NCI-H510A treated with DMSO at 0.1 percent for 48 hours (cell line): ENCODE data around the gene SYNPO.

ENCODE experiments used
- DNase-seq: peaks from one replicate; lab custom pipeline; 2025; lab: John Stamatoyannopoulos, UW

Gene SYNPO

DNA sequence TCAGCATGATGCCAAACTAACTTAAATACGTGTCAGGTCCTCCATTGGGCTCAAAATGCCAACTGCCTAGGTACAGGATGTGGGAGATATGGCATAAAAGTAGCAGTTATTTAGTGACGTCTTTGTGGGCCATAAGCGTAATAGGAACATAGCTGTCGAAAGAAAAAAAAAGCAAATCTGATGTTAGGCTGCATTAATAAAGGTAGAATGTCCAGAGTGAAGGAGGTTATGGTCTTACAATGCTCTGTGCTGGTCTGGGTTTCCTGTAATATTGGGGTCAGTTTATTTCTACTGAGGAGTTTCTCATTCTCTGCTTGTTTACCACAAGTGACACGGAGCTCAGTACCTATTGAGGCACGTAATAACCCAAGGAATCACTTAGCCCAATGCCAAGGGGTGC, 33.4 kb upstream of the SYNPO start:
- DNase-seq = no peak

DNA sequence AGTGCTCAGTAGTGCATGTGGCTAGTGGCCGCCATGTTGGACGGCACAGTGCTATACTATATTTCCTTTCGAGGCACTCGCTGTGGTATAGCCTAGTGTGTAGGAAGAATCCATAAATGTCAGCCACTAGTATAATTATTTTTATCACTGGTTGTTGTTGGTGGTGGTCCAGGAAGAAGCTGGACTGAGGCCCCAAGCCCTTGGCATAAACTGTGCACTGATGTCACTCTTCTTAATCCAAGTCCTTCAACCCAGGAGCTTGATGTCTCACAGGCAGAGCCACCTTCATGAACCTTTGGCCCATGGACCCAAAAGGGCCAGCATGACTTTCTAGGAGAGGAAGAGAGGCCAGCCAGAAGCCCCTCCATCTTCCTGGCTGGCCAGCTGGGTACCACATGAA, 32.5 kb upstream of the SYNPO start:
- no peak for DNase-seq

DNA sequence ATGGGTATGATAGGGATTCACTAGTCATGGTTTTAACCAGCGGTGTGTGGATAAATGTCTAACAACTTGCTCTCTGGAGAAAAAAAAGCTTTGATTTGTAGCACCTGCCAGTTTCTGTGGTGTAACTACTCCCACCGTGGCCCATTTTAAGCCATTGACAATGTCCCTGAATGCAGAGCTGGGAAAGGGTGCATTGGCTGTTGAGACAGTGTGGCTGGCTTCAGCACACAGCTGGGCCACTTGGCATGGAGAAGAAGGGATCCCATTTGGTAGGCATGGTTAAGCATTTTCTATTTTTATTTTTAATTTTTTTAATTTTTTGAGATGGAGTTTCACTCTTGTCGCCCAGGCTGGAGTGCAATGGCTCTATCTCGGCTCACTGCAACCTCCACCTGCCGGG, 31.5 kb upstream of the SYNPO start:
- DNase-seq = no peak

DNA sequence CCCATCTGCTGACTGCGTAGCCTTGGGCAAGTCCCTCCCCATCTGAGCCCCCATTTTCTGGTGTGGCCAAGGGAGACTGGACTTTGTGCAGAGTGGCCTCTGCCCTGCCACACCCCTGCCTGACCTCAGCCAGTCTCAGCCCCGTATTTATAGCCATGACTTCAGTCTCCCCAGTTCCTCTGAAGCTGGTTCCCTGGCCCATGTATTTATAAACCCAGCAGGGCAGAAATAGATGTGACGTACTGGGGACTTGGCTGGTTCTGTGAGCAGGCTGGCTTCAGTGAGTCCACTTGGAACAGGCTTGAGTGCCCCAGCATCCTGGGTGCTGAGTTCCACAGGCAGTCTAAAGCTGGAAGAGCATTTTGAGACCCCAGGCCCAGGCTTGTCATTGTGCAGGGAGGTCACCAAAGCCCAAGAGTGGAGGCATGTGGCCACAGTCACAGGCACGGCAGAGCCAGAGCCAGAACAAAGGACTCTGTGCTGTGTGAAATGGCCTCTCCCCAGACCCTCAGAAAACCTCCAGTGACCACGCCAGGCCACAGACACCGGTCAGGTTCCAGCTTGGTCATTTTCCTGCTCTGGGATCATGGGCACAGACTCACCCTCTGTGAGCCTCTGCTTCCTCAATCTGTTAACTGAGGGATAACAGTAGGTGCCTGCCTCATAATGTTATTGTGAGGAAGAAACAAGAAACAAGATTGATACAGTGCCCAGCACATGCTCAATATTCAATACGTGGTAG, 30.4 kb upstream of the SYNPO start:
- DNase-seq = no peak

DNA sequence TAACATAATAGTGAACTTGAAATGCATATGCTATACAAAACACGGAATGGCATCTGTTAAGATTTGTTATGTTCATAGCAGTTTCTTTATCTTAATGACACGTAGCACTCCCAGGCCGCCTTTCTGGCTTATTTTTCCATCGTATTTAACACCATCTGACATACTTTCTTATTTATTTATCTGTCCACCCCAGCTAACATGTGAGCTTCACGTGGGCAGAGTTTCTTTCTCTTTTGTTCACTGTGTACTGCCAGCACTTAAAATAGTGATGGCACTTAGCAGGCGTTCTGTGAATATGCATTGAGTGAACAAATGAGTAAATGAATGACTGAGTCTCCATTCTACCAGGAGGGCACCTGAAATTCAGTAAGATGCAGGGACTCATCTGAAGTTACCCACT, 29.4 kb upstream of the SYNPO start:
- no peak for DNase-seq

DNA sequence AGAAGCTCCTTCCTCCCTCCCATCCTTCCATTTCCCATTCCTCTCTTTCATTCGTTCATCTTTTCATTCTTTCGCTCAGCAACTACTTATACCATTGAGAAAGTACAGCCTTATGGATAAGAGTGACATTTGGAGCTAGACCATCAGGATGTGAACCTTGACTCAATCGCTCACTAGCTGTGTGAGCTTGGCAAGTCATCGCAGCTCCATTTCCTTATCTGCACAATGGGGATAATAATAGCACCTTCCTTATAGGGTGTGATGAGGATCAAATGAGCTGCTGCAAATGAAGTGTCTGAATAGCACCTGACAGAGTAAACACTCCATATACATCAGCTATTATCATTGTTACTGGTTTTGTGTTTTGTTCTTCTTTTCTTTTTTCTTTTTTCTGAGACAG, 28.1 kb upstream of the SYNPO start:
- no peak for DNase-seq

DNA sequence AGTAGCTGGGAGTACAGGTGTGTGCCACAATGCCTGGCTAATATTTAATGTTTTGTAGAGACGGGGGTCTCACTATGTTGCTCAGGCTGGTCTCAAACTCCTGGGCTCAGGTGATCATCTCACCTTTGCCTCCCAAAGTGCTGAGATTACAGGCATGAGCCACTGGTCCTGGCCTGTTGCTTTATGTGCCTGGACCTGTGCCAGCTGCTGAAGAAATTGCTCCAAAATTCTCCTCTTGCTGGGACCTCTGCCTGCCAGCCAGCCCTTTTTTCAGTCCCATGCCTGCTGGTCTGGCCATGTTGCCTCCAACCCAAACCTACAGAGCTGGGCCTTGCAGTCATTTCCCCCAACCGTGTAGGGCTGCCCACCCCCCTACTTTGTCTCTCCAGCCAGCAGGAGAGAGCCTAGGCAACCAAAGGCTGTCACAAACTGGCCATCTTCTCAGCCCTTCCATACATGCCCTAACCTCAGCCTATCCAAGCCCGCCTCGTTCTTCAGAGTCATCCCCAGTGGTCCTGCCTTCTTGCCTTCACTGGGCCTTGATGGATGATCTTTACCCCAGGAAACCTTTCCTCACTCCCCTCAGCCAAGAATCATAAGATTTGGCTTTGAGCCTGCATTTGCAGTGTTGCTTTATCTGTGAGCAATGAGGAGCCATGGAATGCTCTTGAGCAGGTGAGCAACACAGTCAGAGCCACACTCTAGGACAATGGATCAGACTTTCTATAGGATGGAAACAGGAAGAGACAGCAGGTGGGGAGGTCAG, 27.4 kb upstream of the SYNPO start:
- no peak for DNase-seq

DNA sequence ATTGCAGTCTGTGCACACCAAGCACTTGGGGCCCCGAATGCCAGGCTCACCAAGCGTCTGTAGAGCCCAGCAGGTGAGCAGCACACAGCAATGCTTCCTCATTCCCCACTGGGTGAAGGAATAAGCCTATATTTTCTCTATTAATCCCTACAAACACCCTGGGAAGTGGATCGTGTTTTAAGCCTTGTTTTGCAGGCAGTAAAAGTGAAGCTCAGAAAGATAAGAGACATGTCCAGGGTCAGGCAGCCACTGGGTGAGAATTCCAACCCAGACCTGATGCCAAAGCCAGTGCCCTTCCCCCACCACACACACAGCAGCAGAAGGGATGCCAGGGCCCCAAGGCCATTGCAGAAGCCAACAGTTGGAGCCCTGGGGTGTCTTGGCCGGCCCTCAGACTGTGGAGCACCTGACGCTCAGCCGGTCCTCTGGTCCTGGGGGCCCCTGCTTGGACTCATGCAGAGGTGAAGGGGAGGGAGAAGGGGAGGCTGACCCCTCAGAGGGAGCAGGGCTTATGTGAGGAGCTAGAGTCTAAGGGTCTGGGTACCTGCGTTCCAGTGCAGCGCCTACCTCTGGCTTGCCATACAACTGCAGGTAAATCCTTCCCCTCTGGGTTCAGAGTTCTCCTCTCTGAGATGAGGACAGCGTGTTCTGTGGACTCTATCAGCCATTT, 26.3 kb upstream of the SYNPO start:
- DNase-seq = no peak

DNA sequence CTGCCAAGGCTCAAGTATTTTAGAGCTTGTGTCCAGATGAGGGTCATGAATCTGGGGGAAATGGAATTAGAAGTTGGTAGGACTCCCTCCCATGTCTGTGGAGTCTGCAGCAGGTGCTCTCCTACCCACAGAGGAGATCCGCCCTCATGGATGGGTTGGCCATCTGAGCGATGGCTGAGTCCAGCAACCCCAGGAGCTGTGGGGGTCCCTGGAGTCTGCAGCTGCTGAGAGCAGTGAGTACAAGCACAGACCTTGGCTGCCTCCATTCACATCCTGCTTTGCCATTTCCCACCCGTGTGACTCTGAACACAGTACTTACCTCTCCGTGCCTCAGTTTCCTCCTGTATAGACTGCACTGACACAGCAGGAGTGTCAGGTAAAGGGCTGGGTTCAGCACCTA, 25.8 kb upstream of the SYNPO start:
- no peak for DNase-seq

DNA sequence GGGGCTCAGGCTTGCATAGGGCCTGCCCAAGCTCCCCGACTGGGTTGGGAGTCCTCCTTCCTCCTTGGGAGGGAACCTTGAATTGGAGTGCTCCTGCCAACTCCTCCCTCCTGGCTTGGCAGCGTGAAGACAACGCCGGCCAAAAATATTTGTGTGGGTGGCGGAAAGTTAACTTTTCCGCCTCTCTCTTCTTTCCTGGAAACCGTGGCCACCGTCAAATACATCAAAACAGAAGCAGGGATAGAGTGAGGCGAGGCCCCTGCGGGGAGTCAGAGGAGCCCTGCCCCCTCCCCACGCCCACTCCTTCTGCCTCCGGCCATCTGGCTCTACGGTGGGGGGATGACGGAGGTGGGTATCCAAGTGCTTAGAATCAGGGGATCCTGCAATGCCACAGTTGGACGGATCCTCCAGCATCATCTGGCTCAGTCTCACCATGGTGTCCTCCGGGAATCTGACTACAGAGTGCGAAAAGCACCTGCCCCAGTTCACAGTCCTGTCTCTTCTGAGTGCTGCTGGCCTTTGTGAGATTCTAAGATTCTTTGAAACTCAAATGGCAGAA, 25.2 kb upstream of the SYNPO start:
- DNase-seq = no peak

DNA sequence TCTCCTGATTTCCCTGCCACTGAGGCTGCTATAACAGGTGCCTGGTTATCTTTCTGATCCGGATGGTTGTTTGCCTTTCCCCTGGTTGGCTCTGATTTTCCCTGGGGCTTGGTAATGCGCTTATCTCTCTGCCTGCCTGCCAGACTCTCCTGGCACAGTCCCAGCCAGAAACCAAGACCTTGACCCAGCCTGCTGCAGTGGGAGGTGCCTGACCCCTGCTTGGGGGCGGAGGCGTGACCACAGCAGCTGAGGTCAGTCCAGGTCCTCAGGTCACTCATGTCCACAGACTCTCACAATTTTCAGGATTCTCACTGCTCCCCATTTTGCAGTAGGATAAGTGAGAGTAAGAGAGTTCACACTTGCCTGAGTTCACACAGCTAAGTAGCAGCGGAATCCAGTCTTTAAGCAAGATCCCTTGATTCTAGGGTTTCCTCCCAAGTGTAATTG, 24.4 kb upstream of the SYNPO start:
- DNase-seq = no peak

DNA sequence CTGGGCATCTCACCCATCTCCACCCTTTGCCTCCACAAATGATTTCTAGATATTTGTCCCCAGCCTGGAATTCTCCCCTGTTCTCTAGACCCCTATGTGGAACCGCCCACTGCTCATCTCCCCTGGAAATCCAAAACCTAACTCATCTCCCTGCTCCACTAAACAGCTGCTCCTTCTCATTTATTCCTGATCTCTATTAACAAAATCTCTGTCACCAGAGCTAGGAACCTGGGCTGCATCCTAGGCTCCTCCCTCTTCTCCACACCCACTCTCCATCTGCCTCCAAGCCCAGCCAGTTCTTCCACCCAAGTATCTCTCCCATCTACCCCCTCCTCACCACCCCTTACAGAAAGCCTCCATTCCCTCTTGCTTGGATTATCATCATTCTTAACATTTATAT, 24.0 kb upstream of the SYNPO start:
- DNase-seq = no peak

DNA sequence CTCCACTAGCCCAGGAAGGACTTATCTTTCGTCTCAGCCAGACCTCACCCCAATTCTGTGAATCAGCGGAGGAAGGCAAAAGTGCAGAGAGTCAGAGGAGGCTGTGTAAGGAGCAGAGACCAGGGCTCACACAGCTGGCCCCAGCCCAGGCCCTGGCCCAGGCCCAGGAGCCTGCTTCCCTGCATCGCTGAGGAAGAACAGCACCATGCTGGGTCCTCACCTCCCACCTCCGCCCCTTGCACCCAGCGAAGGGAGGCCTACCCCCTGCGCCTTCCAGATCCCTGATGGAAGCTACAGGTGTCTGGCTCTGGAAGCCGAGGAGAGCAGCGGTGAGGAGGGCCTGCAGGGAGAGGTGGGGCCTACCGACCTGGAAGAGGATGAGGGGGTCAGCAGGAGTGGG, 22.3 kb upstream of the SYNPO start:
- no peak for DNase-seq

DNA sequence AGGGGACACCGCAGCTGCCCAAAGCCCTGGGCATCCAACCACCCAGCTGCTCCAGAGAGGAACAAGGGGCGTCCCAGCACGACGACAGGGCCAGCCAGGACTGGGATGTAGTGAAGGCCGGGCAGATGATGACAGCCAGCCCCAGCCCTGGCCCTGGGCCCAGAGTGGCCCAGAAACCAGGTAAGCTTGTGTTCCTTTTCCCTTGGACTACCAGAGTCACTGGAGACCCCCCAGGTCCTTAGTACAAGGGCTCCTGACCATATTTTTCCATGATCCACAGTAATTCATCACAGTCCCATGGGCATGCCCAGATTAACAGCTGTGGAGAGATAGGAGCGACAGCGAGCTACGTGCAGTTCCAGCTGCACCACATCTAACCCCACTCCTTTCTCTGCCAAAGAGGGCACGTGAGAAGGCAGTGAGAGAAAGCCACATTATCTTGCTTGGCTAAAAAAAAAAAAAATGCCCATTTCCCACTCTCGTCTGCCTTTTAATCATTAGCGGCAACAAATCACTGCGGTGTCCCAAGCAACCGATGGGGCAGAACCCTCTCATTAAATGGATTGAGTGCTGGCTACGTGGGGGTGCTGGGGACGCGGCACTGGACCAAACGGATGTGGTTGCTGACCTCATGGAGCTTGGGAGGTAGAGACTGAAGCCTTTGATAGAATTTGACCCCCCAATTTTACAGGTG, 21.7 kb upstream of the SYNPO start:
- no peak for DNase-seq

DNA sequence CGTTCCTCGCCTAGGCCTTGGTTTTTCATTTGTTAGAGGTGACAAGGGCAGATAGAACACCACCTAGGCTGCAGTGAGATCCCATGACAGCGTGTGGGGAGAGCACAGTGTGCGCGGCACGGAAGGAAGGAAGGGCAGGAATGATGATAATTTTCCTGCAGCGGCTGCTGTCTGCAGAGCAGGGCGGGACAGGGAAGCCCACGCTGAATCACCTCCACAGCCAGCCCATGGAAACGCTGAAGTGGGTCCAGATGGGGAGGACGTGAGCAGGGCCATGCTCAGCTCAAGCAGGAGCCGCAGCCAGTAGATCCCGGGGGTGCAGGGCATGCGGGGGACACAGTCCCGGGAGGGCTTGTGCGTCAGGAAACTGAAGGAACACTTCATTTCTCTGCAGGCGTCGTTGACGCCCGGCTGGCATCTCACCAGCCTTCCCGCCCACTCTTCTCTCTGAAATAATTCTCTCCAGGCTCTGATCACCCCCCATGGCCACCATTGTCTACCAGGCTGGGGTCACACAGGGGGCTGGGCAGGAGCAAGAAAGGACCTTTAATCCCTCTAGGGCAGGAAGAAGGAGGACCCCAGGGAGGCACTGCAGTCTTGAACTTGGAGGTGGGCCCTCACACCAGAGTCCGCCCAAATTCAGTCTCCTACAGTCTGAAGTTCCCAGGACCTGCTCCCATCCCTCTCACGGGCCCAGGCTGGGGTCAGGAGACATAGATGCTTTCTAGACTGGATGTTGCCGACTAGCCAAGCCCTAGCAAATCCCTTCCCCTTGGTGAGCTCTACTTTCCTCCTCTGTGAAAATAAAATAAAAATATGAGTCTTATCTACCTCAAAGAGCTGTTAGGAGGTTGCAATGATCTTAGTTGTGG, 20.9 kb upstream of the SYNPO start:
- DNase-seq = no peak

DNA sequence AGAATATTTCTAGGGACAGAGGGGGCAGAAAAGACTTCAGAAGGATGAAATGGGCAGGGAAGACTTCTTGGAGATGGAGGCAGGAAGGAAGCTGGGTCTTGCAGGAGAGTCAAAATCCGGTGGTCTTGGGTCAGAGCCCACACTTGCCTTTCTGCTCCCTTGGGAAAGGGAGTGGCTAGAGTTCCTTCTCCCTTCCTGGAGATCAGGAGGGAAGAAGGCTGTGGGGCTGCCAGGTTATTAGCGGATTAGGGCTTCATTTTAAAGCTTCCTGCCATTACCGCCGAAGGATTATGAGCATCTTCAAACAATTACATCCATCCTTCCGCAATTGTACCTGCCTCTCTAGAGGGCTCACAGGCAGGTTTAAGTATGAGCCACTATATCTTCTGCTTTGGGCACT, 19.2 kb upstream of the SYNPO start:
- no peak for DNase-seq

DNA sequence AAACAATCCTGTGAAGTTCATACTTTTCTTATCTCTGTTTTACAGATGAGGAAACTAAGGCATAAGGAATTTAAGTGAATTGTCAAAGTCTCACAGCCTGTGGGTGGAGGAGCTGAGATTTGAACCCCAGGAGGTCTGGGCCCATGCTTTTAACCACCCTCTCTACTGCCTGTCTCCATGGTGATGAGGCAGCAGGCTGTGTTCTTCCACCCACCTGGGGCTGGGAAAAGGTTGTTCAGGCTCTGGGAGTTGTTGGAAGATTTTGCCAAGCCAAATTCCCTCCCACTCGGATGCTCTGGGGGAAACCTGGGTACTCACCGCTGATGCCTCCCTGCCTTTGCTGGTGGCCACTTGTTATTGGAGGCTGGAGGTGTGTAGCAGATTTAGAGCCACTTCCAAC, 18.3 kb upstream of the SYNPO start:
- no peak for DNase-seq

DNA sequence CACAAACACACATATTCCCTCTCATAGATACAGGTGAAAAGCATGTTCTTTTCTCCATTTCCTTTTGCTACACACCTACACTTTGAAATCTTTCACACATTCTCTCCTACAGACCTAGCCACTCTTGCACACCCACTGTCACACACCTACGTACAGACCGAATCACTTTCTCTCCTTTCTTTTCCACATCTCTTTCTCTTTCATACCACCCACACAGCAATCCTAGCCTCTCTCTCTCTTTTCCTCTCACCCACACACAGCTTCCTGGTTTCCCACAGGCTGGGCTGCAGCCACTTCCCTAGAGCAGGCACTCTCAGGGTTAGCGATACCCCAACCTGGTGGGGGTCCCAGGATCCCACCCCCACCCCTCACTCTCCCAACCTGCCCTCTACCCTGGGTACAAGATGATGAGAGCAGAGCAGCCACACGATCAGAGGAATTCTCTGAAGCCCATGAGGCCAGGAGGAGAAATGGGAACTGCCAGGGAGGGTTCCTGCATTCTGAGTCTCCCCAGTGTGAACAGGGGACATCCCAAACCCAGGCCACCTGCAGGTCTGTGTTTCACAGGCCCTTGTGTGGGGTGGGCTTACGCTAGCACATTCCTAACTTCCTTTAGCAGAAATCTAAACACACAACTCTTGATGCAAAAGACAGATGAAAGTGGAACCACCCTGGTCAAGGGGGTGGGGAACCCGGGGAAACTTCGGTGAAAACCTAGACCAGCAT, 17.1 kb upstream of the SYNPO start:
- no peak for DNase-seq

DNA sequence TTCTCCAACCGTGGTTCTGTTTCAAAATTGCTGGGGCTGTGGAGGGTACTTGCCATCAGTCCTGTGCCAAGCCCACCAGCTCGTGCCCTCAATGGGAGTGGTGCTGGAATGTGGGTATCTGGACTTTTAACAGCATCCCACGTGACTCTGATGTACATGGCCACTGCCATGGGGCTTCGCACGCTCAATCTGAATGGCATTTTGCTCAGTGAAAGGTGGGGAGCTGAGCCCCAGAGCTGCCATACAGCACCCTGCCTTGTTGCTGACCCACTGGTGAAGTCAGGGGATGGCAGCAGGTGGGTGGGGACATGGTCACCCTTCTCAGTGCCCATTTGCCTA, 16.6 kb upstream of the SYNPO start:
- no peak for DNase-seq

DNA sequence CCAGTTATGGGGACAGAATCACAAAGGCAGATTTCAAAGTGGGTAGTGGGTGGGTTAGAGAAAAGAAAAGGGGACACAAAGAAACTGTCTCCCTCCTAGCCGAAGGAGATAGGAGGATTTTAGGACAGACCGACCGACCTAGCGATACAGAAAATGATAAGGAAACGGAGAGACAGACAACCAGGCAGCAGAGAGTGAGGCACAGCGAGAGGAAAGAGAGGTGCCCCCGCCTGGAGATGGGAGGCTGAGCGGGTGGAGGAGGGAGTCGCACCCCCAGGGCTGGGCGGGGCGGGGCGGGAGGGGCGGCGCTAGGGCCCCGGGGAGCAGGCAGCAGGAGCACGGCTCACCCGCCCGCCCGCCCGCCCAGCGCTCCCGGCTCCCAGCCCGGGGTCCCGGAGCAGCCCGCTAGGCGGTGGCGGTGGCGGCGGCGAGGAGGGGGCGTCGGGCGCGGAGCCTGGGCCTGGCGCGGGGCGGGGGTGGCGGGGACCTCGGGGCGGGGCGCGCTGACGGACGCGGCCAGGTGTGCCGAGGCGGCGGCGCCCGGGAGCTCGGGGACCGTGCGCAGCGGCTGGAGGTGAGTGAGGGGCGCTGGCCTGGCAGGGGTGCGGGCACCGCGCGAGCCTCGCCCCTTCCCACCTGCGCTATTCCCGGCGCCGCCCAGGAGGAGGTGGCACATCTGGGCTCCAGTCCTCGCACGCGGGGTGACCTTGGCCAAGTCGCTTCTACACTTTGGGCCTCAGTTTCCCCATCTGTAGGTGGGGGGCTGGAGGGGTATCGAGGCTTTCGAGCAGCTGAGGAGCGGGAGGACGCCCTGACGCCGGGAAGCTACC, 15.9 kb upstream of the SYNPO start:
- DNase-seq = no peak
